ENCODE measurements around the gene SNRPB.

SNRPB gene

DNA sequence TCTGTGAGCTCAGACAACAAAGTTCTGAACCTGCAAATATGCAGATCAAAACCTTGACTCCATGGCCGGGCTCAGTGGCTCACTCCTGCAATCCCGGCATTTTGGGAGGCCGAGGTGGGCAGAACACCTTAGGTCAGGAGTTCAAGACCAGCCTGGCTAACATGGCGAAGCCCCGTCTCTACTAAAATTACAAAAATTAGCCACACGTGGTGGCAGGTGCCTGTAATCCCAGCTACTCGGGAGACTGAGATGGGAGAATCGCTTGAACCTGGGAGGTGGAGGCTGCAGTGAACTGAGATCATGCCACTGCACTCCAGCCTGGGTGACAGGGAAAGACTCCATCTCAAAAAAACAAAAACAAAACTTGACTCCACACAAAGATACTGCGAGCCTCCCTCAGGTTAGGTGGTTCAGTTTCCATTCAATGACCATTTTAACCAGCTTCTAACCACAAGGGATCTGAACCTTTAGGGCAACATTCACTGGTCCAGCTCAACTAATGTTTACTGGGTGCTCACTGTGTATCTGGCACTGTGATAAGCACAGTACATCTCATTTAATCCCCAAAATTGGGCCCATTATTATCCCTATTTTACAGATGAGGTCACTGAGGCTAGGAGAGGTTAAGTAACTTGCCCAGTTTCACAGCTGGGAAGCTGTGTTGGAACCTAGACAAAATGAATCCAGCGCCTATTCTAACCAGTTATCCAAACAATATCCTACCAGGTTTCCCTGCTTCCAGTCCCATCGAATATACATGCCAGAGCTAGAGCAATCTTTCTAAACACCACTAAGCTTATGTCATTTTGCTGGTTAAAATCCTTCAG, 1.8 kb downstream of the SNRPB start:
- H3K36me3 ChIP-seq (replicated peaks), result peaks cover 43% of the 10 kb centered on the region
- no peaks in the 10 kb centered on the region for H3K27me3 ChIP-seq (replicated peaks)
- in situ Hi-C loops (cut with HindIII; ENCODE audit: low pct_ligation_motif_present, low sequenced_read_pairs), result no loop called here
- peak overlapping the region; percentile 95 for H3K4me3 ChIP-seq (ENCODE audit: low read depth, low read length)
- no peak for DNase-seq
- H3K27ac ChIP-seq, result peak overlapping the region; percentile 84
- TF ChIP-seq, protein P1, sequence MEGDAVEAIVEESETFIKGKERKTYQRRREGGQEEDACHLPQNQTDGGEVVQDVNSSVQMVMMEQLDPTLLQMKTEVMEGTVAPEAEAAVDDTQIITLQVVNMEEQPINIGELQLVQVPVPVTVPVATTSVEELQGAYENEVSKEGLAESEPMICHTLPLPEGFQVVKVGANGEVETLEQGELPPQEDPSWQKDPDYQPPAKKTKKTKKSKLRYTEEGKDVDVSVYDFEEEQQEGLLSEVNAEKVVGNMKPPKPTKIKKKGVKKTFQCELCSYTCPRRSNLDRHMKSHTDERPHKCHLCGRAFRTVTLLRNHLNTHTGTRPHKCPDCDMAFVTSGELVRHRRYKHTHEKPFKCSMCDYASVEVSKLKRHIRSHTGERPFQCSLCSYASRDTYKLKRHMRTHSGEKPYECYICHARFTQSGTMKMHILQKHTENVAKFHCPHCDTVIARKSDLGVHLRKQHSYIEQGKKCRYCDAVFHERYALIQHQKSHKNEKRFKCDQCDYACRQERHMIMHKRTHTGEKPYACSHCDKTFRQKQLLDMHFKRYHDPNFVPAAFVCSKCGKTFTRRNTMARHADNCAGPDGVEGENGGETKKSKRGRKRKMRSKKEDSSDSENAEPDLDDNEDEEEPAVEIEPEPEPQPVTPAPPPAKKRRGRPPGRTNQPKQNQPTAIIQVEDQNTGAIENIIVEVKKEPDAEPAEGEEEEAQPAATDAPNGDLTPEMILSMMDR (IDR thresholded peaks at IDR 0.05; ENCODE audit: low read depth, low read length, missing control alignments), result no peak

GRCh38 chr20:2467412-2467811, 3.2 kb downstream of the SNRPB start:
- in situ Hi-C loops (cut with HindIII; ENCODE audit: low pct_ligation_motif_present, low sequenced_read_pairs), result no loop called here
- no peak overlapping the region for H3K4me3 ChIP-seq (ENCODE audit: low read depth, low read length)
- no peaks in the 10 kb centered on the region for H3K27me3 ChIP-seq (replicated peaks)
- peaks cover 57% of the 10 kb centered on the region for H3K36me3 ChIP-seq (replicated peaks)
- TF ChIP-seq, protein P1 (IDR thresholded peaks at IDR 0.05; ENCODE audit: low read depth, low read length, missing control alignments), result no peak
- no peak for DNase-seq
- H3K27ac ChIP-seq, result no peak overlapping the region

- in situ Hi-C loops (cut with HindIII; ENCODE audit: low pct_ligation_motif_present, low sequenced_read_pairs), result no loop called here
- no peak overlapping the region for H3K4me3 ChIP-seq (ENCODE audit: low read depth, low read length)
- no peaks in the 10 kb centered on the region for H3K27me3 ChIP-seq (replicated peaks)
- TF ChIP-seq, protein P1 (IDR thresholded peaks at IDR 0.05; ENCODE audit: low read depth, low read length, missing control alignments), result no peak
- H3K27ac ChIP-seq, result no peak overlapping the region
- peaks cover 80% of the 10 kb centered on the region for H3K36me3 ChIP-seq (replicated peaks)
- no peak for DNase-seq
Measured at GRCh38 chr20:2465100-2465499, 5.5 kb downstream of the SNRPB start.

DNA sequence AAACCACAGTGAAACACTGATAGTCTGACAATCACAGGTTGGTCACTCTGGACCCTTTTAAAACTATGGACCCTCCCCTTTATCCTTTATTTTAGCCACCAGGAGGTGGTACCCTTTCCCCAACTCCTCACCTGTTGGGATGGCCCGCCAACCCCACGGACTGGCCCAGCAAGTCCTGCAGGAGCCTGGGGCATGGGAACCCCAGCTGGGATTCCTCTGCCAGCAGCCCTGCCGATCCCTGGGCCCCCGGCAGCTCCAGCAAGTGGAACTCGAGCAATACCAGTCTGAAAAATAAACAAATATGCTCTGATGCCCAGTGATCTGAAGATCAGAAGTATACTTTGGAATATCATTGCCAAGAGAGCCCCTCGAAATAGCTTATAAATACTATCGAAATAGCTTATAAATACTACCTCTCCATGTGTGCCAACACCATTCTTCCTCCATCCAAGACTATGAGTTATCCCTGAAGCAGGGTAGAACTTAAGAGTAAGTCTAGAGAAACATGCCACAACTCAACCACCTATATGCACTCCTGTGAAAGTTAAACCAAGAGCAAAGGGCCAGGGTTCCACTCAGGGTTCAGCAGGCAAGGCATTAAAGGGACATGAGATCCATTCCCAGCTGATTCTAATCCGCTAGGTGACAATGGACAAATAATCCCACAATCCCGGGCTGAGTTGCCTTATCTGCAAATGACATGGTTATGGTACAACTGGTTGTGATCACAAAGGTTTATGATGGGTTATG, 6.8 kb downstream of the SNRPB start:
- H3K36me3 ChIP-seq (replicated peaks), result peaks cover 90% of the 10 kb centered on the region
- in situ Hi-C loops (cut with HindIII; ENCODE audit: low pct_ligation_motif_present, low sequenced_read_pairs), result no loop called here
- TF ChIP-seq, protein P1 (IDR thresholded peaks at IDR 0.05; ENCODE audit: low read depth, low read length, missing control alignments), result no peak
- no peak overlapping the region for H3K27ac ChIP-seq
- DNase-seq, result no peak
- no peaks in the 10 kb centered on the region for H3K27me3 ChIP-seq (replicated peaks)
- H3K4me3 ChIP-seq (ENCODE audit: low read depth, low read length), result no peak overlapping the region

GRCh38 chr20:2462484-2462883, 8.1 kb downstream of the SNRPB start:
- Histone ChIP-seq H3K27me3 (replicated peaks) (no peaks in the 10 kb centered on the region), H3K4me3 (ENCODE audit: low read depth, low read length) (no peak overlapping the region), H3K36me3 (replicated peaks) (peaks cover 80% of the 10 kb centered on the region), H3K27ac (no peak overlapping the region)
- DNase-seq, result no peak
- TF ChIP-seq, protein P1 (IDR thresholded peaks at IDR 0.05; ENCODE audit: low read depth, low read length, missing control alignments), result no peak
- in situ Hi-C loops (cut with HindIII; ENCODE audit: low pct_ligation_motif_present, low sequenced_read_pairs), result no loop called here

Measured in brain microvascular endothelial cell (primary cell).